CD14-positive monocyte (primary cell): ENCODE results near the gene TOPBP1. TPM values are rescaled to one million over a fixed set of nuclear protein-coding genes. Genes with fewer than 3 reads are reported as not detected.

ENCODE experiments used
- DNase-seq, 3 donors: peaks; one replicate each; pipeline ENCODE4 v3.0.0-alpha.2; 2011 to 2022
- H2AFZ ChIP-seq: 2 replicates; pipeline ENCODE4 v1.6.0; 2012; ENCODE audit warnings: mild to moderate bottlenecking, low read depth, low read length, inconsistent platforms; ENCODE audit not compliant: insufficient read depth, poor library complexity, severe bottlenecking
- H3K27ac ChIP-seq, 2 donors: 1 replicate in 1 of 2; 2 replicates in 1 of 2; pipeline ENCODE4 v1.5.1; 2012 to 2013; ENCODE audit warnings: low read length in 2 of 2, control low read depth in 1 of 2, inconsistent platforms in 1 of 2, low read depth in 1 of 2, mild to moderate bottlenecking in 1 of 2
- H3K27me3 ChIP-seq, 2 donors: one replicate each; pipeline versions ENCODE4 v1.6.0 to v1.6.1; 2011 to 2013; ENCODE audit warnings: low read length in 2 of 2; ENCODE audit not compliant: control insufficient read depth in 2 of 2, insufficient read depth in 2 of 2
- H3K36me3 ChIP-seq, 2 donors: replicated peaks in 1 of 2; 1 replicate in 1 of 2; 2 replicates in 1 of 2; pipeline versions ENCODE4 v1.5.1 to v1.6.1; 2012 to 2013; ENCODE audit warnings: low read length in 2 of 2, control low read depth in 1 of 2, inconsistent platforms in 1 of 2, mild to moderate bottlenecking in 1 of 2; ENCODE audit not compliant: insufficient read depth in 2 of 2, control insufficient read depth in 1 of 2
- H3K4me1 ChIP-seq, 2 donors: 1 replicate in 1 of 2; 2 replicates in 1 of 2; pipeline versions ENCODE4 v1.5.1 to v1.6.1; 2012 to 2013; ENCODE audit warnings: low read length in 2 of 2, control low read depth in 1 of 2, inconsistent platforms in 1 of 2, mild to moderate bottlenecking in 1 of 2, moderate library complexity in 1 of 2; ENCODE audit not compliant: insufficient read depth in 2 of 2, control insufficient read depth in 1 of 2
- H3K4me2 ChIP-seq: replicated peaks from 2 replicates; pipeline ENCODE3; 2012; ENCODE audit warnings: low read length, moderate library complexity, mild to moderate bottlenecking; ENCODE audit not compliant: poor library complexity, severe bottlenecking; ENCODE audit errors: extremely low read depth
- H3K4me3 ChIP-seq, 3 experiments: fragments of 200-600 bp in 1 of 3; sonication (generic) in 1 of 3; replicated peaks in 1 of 3; 1 replicate in 2 of 3; 2 replicates in 1 of 3; pipeline ENCODE4 v1.5.1; 2011 to 2013; ENCODE audit warnings: low read length in 3 of 3, mild to moderate bottlenecking in 3 of 3, control low read depth in 2 of 3, low read depth in 2 of 3, inconsistent platforms in 1 of 3, moderate library complexity in 1 of 3
- H3K79me2 ChIP-seq: 2 replicates; pipeline ENCODE4 v1.6.0; 2012; ENCODE audit warnings: mild to moderate bottlenecking, control low read depth, inconsistent platforms, low read length, moderate library complexity; ENCODE audit not compliant: insufficient read depth
- H3K9ac ChIP-seq: 2 replicates; pipeline ENCODE4 v1.6.0; 2017; ENCODE audit warnings: low read length, mild to moderate bottlenecking; ENCODE audit not compliant: insufficient read depth, poor library complexity, severe bottlenecking
- H3K9me3 ChIP-seq, 2 donors: replicated peaks in 1 of 2; 1 replicate in 1 of 2; 2 replicates in 1 of 2; pipeline versions ENCODE4 v1.5.1 to v1.6.1; 2012 to 2013; ENCODE audit warnings: low read length in 2 of 2, control low read depth in 1 of 2; ENCODE audit not compliant: control insufficient read depth in 1 of 2, insufficient read depth in 1 of 2
- H4K20me1 ChIP-seq: 2 replicates; pipeline ENCODE4 v1.6.0; 2012; ENCODE audit warnings: mild to moderate bottlenecking, low read length, control low read depth, moderate library complexity; ENCODE audit not compliant: insufficient read depth
- H3K27ac Mint-ChIP-seq, 7 donors: one replicate each; pipeline ENCODE4 v1.8.0; 2020; ENCODE audit warnings: mild to moderate bottlenecking in 7 of 7, mixed read lengths in 7 of 7, moderate library complexity in 6 of 7, inconsistent platforms in 2 of 7
- H3K27me3 Mint-ChIP-seq, 3 donors: one replicate each; pipeline ENCODE4 v1.8.0; 2021 to 2022; ENCODE audit warnings: low read depth in 3 of 3, mild to moderate bottlenecking in 3 of 3, mixed read lengths in 3 of 3, moderate library complexity in 3 of 3, inconsistent platforms in 1 of 3
- H3K36me3 Mint-ChIP-seq, 2 donors: one replicate each; pipeline ENCODE4 v1.8.0; 2020; ENCODE audit warnings: mixed read lengths in 2 of 2, inconsistent platforms in 1 of 2, mild to moderate bottlenecking in 1 of 2
- H3K4me1 Mint-ChIP-seq: one replicate; pipeline ENCODE4 v1.8.0; 2020; ENCODE audit warnings: mild to moderate bottlenecking, mixed read lengths
- H3K4me3 Mint-ChIP-seq, 2 donors: one replicate each; pipeline ENCODE4 v1.8.0; 2020; ENCODE audit warnings: mild to moderate bottlenecking in 2 of 2, mixed read lengths in 2 of 2, moderate library complexity in 1 of 2
- H3K9me3 Mint-ChIP-seq, 7 donors: one replicate each; pipeline ENCODE4 v1.8.0; 2020 to 2022; ENCODE audit warnings: mixed read lengths in 7 of 7, mild to moderate bottlenecking in 6 of 7, moderate library complexity in 6 of 7, inconsistent platforms in 2 of 7
- WGBS: methylation state at CpG from one replicate; pipeline ENCODE4 v1.1.5; 2013; ENCODE audit warnings: missing lambda C conversion rate; ENCODE audit not compliant: insufficient coverage; 5-methylcytosine and 5-hydroxymethylcytosine counted together
- intact Hi-C, 2 donors: fragments of 100-400 bp; cut with micrococcal nuclease; formaldehyde crosslinking; loops; one replicate each; pipeline versions ENCODE4 v1.15.0 to v1.15.1; 2023
- polyA plus RNA-seq, 3 donors: library from polyadenylated mRNA; depleted of rRNA in 1 of 3; unstranded in 2 of 3; stranded (reverse) in 1 of 3; fragments of 300-500 nt in 2 of 3; fragments of >200 nt in 1 of 3; fragmentation: Illumina TruSeq in 2 of 3; gene quantifications; 1 replicate in 2 of 3; 2 replicates in 1 of 3; pipeline ENCODE4 v1.2.3, GENCODE V29; 2012 to 2021
- TF ChIP-seq, protein P1 (sequence below): fragments of 200-600 bp; IDR thresholded peaks from one replicate; pipeline ENCODE4 v1.8.0; 2022; ENCODE audit warnings: antibody characterized with exemption, mild to moderate bottlenecking

The TOPBP1 gene
- polyA plus RNA-seq, 3 donors = 4.9 to 24.3 (median 7.0) TPM

GRCh38 chr3:133663569-133664313 lies 2.0 kb upstream of the TOPBP1 start:
- TF ChIP-seq, protein P1, sequence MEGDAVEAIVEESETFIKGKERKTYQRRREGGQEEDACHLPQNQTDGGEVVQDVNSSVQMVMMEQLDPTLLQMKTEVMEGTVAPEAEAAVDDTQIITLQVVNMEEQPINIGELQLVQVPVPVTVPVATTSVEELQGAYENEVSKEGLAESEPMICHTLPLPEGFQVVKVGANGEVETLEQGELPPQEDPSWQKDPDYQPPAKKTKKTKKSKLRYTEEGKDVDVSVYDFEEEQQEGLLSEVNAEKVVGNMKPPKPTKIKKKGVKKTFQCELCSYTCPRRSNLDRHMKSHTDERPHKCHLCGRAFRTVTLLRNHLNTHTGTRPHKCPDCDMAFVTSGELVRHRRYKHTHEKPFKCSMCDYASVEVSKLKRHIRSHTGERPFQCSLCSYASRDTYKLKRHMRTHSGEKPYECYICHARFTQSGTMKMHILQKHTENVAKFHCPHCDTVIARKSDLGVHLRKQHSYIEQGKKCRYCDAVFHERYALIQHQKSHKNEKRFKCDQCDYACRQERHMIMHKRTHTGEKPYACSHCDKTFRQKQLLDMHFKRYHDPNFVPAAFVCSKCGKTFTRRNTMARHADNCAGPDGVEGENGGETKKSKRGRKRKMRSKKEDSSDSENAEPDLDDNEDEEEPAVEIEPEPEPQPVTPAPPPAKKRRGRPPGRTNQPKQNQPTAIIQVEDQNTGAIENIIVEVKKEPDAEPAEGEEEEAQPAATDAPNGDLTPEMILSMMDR = peak; percentile 79
- no peak overlapping the region for H3K4me3 ChIP-seq
- Mint-ChIP-seq H3K36me3 (peaks cover 10 to 12% of the 10 kb centered on the region in 2 donors), H3K4me3 (no peak overlapping the region), H3K4me1 (peaks cover 40% of the 10 kb centered on the region), H3K27ac (peak overlapping the region in 2 of 7 donors; percentile 19 to 63), H3K9me3 (no peaks in the 10 kb centered on the region), H3K27me3 (peaks cover 0 to 2% (median 0%) of the 10 kb centered on the region in 3 donors)
- no peak overlapping the region for H3K9ac ChIP-seq
- no peak overlapping the region for H2AFZ ChIP-seq
- H3K27me3 ChIP-seq = no peaks in the 10 kb centered on the region
- H3K9me3 ChIP-seq = no peaks in the 10 kb centered on the region
- H3K4me2 ChIP-seq = no peak overlapping the region
- intact Hi-C loops = loop anchor here (5.0 to 10.0 kb wide), 3 partner anchors 86 to 939 kb away; partner anchors contain the start of genes NPHP3 (in 2 of the 2) and SRPRB (in 1 of the 2)
- H3K36me3 ChIP-seq = peaks cover 0 to 7% of the 10 kb centered on the region in 2 donors
- peaks cover 15 to 20% of the 10 kb centered on the region in 2 donors for H3K4me1 ChIP-seq
- 83% methylated on average over 1 of the region's 7 CpGs for WGBS
- H4K20me1 ChIP-seq = no peaks in the 10 kb centered on the region
- peaks cover 44% of the 10 kb centered on the region for H3K79me2 ChIP-seq
- peak; percentile 17 to 48 (median 44) for DNase-seq
- no peak overlapping the region for H3K27ac ChIP-seq

DNA sequence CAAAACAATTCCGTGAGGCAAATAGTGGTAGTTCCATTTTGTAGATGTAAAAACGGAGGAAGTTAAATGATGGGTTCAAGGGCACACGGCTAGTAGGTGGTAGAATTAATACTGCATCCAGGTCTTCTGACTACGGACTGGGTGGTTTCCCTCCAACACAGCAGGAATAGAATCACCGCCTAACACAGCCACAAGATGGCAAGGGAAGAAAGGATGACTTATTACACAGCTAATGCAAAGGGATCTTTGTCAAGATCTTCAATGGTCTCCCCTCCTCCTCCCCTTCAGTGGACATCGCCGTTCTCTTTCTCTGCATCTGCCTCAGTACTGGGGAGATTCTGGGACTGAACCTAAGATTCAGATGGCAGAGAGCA lies 524 bp upstream of the TOPBP1 start:
- TF ChIP-seq, protein P1 = no peak
- H4K20me1 ChIP-seq = no peaks in the 10 kb centered on the region
- H3K36me3 Mint-ChIP-seq = peaks cover 23 to 25% of the 10 kb centered on the region in 2 donors
- peak overlapping the region; percentile 37 to 96 for H3K27ac ChIP-seq
- H3K27me3 Mint-ChIP-seq = peaks cover 0 to 2% (median 0%) of the 10 kb centered on the region in 3 donors
- H3K36me3 ChIP-seq = peaks cover 11 to 22% of the 10 kb centered on the region in 2 donors
- WGBS = 0% methylated on average over 1 of the region's 7 CpGs
- H3K9ac ChIP-seq = peak overlapping the region; percentile 94
- H3K4me1 Mint-ChIP-seq = peaks cover 40% of the 10 kb centered on the region
- H3K27ac Mint-ChIP-seq = peak overlapping the region; percentile 91 to 98 (median 93)
- H3K4me3 Mint-ChIP-seq = peak overlapping the region; percentile 96 to 99
- H3K4me1 ChIP-seq = peaks cover 15 to 20% of the 10 kb centered on the region in 2 donors
- peak overlapping the region; percentile 92 for H3K4me2 ChIP-seq
- peaks cover 54% of the 10 kb centered on the region for H3K79me2 ChIP-seq
- no peaks in the 10 kb centered on the region for H3K27me3 ChIP-seq
- peak overlapping the region; percentile 69 to 98 (median 96) for H3K4me3 ChIP-seq
- H2AFZ ChIP-seq = peak overlapping the region; percentile 99
- peak in 1 of 3 donors; percentile 5 for DNase-seq
- no peaks in the 10 kb centered on the region for H3K9me3 Mint-ChIP-seq
- H3K9me3 ChIP-seq = no peaks in the 10 kb centered on the region
- intact Hi-C loops = loop anchor here (5.0 to 10.0 kb wide), 3 partner anchors 85 to 937 kb away; partner anchors contain the start of genes NPHP3 (in 2 of the 2) and SRPRB (in 1 of the 2)
